Keratinocyte (primary cell): Measurements from ENCODE around the gene DNAH2. TPM values are rescaled to one million over a fixed set of nuclear protein-coding genes. Genes with fewer than 3 reads are reported as not detected.

Experiments
- DNase-seq: peaks from one replicate; pipeline ENCODE4 v3.0.0-alpha.2; 2011; ENCODE audit warnings: low read depth, missing footprints, low spot score
- FAIRE-seq: peaks from 2 replicates; lab custom pipeline; 2011; peaks lifted over from hg19 to GRCh38; lab: Jason Lieb, UNC
- H2AFZ ChIP-seq: 2 replicates; pipeline ENCODE4 v1.6.0; 2012; ENCODE audit warnings: low read length, control low read depth, inconsistent platforms; ENCODE audit not compliant: control insufficient read depth
- H3K27ac ChIP-seq: 2 replicates; pipeline ENCODE4 v1.5.1; 2011; ENCODE audit warnings: low read length; ENCODE audit not compliant: control insufficient read depth, insufficient read depth
- H3K27me3 ChIP-seq: 3 replicates; pipeline ENCODE4 v1.6.0; 2011; ENCODE audit warnings: low read length; ENCODE audit not compliant: control insufficient read depth, insufficient read depth; ENCODE audit errors: extremely low read depth
- H3K36me3 ChIP-seq, 2 experiments: 2 replicates in 1 of 2; 3 replicates in 1 of 2; pipeline ENCODE4 v1.5.1; 2011; ENCODE audit warnings: low read length in 2 of 2, mild to moderate bottlenecking in 1 of 2; ENCODE audit not compliant: control insufficient read depth in 2 of 2, insufficient read depth in 2 of 2; ENCODE audit errors: extremely low read depth in 1 of 2
- H3K4me1 ChIP-seq: 3 replicates; pipeline ENCODE4 v1.5.1; 2011; ENCODE audit warnings: low read length; ENCODE audit not compliant: control insufficient read depth, insufficient read depth; ENCODE audit errors: extremely low read depth
- H3K4me2 ChIP-seq: 3 replicates; pipeline ENCODE4 v1.6.0; 2011; ENCODE audit warnings: low read depth, low read length; ENCODE audit not compliant: control insufficient read depth, insufficient read depth; ENCODE audit errors: extremely low read depth
- H3K4me3 ChIP-seq, 3 experiments: fragments of 200-600 bp in 1 of 3; sonication (generic) in 1 of 3; 2 replicates in 2 of 3; 3 replicates in 1 of 3; pipeline ENCODE4 v1.5.1; 2011 to 2016; ENCODE audit warnings: low read length in 3 of 3, mild to moderate bottlenecking in 3 of 3, control low read depth in 2 of 3, inconsistent platforms in 1 of 3, low read depth in 1 of 3, mixed read lengths in 1 of 3, mixed run types in 1 of 3, moderate library complexity in 1 of 3; ENCODE audit not compliant: control insufficient read depth in 2 of 3, insufficient read depth in 2 of 3; ENCODE audit errors: extremely low read depth in 1 of 3
- H3K79me2 ChIP-seq: 2 replicates; pipeline ENCODE4 v1.6.0; 2012; ENCODE audit warnings: low read length; ENCODE audit not compliant: control insufficient read depth, insufficient read depth
- H3K9ac ChIP-seq: 3 replicates; pipeline ENCODE4 v1.6.0; 2011; ENCODE audit warnings: low read length; ENCODE audit not compliant: control insufficient read depth, insufficient read depth; ENCODE audit errors: extremely low read depth
- H3K9me1 ChIP-seq: 3 replicates; pipeline ENCODE4 v1.6.0; 2011; ENCODE audit warnings: low read length; ENCODE audit not compliant: control insufficient read depth, insufficient read depth; ENCODE audit errors: extremely low read depth
- H3K9me3 ChIP-seq: 2 replicates; pipeline ENCODE4 v1.5.1; 2012; ENCODE audit warnings: low read depth, low read length; ENCODE audit not compliant: control insufficient read depth
- H4K20me1 ChIP-seq: 3 replicates; pipeline ENCODE4 v1.6.0; 2011; ENCODE audit warnings: low read length; ENCODE audit not compliant: control insufficient read depth, insufficient read depth; ENCODE audit errors: extremely low read depth
- CTCF ChIP-seq, 3 experiments: IDR thresholded peaks in 1 of 3; conservative IDR thresholded peaks in 1 of 3; optimal IDR thresholded peaks in 1 of 3; 2 replicates in 2 of 3; 3 replicates in 1 of 3; pipeline versions ENCODE3 to v1.5.1; 2011; ENCODE audit warnings: low read length in 3 of 3, mild to moderate bottlenecking in 3 of 3, moderate library complexity in 2 of 3, control low read depth in 1 of 3, inconsistent platforms in 1 of 3; ENCODE audit not compliant: insufficient read depth in 2 of 3; ENCODE audit errors: extremely low read depth in 1 of 3
- EZH2 ChIP-seq: IDR thresholded peaks from one replicate; pipeline ENCODE4 v1.6.1; 2012; ENCODE audit warnings: inconsistent platforms, mild to moderate bottlenecking, low read length, moderate library complexity
- dilution Hi-C: fragments of 300-500 bp; cut with MboI; formaldehyde crosslinking; loops from one replicate; pipeline ENCODE4 v1.7.0; 2020; ENCODE audit warnings: low sequenced_read_pairs; ENCODE audit not compliant: extremely low pct_ligation_motif_present
- polyA plus RNA-seq, 5 experiments: library from polyadenylated mRNA; depleted of rRNA in 3 of 5; stranded (reverse) in 3 of 5; stranded (forward) in 1 of 5; unstranded in 1 of 5; fragments of >200 nt; gene quantifications; 1 replicate in 1 of 5; 2 replicates in 3 of 5; 3 replicates in 1 of 5; pipeline versions ENCODE4 v1.2.1 to v1.2.3, GENCODE V29; 2011 to 2012; ENCODE audit warnings: missing spikeins in 2 of 5, low read depth in 1 of 5, low replicate concordance in 1 of 5

Gene DNAH2
- polyA plus RNA-seq, 1 donor (not counting 4 experiments of a cell fraction or from before 2014, with no cell fraction given), result 0.13 TPM

GRCh38 chr17:7704601-7705268, 12.8 kb upstream of the DNAH2 start, which contains the start of gene EFNB3:
Gene EFNB3 (plus strand): TSS chr17:7705202. CDS start chr17:7705599, 397 bp downstream.
- Histone ChIP-seq H3K9me3 (no peaks in the 10 kb centered on the region), H3K79me2 (no peaks in the 10 kb centered on the region), H3K4me2 (peak within 1 kb of the TSS; percentile 88), H3K9me1 (no peaks in the 10 kb centered on the region), H2AFZ (peak within 1 kb of the TSS; percentile 74), H3K4me1 (peaks cover 20% of the 10 kb centered on the region), H4K20me1 (no peaks in the 10 kb centered on the region), H3K9ac (peak within 1 kb of the TSS; percentile 28), H3K4me3 (peak within 1 kb of the TSS; percentile 44 to 73 (median 65)), H3K27me3 (peaks cover 22% of the 10 kb centered on the region), H3K27ac (no peak within 1 kb of the TSS), H3K36me3 (peaks cover 12 to 16% of the 10 kb centered on the region in 2 experiments)
- no peak for FAIRE-seq
- TF ChIP-seq CTCF (optimal IDR thresholded peaks at IDR 0.05 in 1 of 3, IDR thresholded peaks at IDR 0.05 in 1 of 3, conservative IDR thresholded peaks at IDR 0.05 in 1 of 3; ENCODE audit: extremely low read depth in 1 of 3, insufficient read depth in 2 of 3, low read length in 3 of 3) (no peak), EZH2 (peak; percentile 43)
- dilution Hi-C loops, result no loop called here
- DNase-seq, result no peak

- peaks cover 24% of the 10 kb centered on the region for H3K4me1 ChIP-seq
- TF ChIP-seq CTCF (optimal IDR thresholded peaks at IDR 0.05 in 1 of 3, IDR thresholded peaks at IDR 0.05 in 1 of 3, conservative IDR thresholded peaks at IDR 0.05 in 1 of 3; ENCODE audit: extremely low read depth in 1 of 3, insufficient read depth in 2 of 3, low read length in 3 of 3) (no peak), EZH2 (peak; percentile 68)
- H4K20me1 ChIP-seq, result no peaks in the 10 kb centered on the region
- peak overlapping the region; percentile 44 to 73 (median 65) for H3K4me3 ChIP-seq
- H3K9ac ChIP-seq, result peak overlapping the region; percentile 28
- peaks cover 12 to 16% of the 10 kb centered on the region in 2 experiments for H3K36me3 ChIP-seq
- no peak overlapping the region for H2AFZ ChIP-seq
- FAIRE-seq, result no peak
- no peaks in the 10 kb centered on the region for H3K79me2 ChIP-seq
- H3K27me3 ChIP-seq, result peaks cover 22% of the 10 kb centered on the region
- H3K27ac ChIP-seq, result no peak overlapping the region
- DNase-seq, result no peak
- no peaks in the 10 kb centered on the region for H3K9me3 ChIP-seq
- peak overlapping the region; percentile 88 for H3K4me2 ChIP-seq
- dilution Hi-C loops, result no loop called here
- H3K9me1 ChIP-seq, result no peaks in the 10 kb centered on the region
Observed at GRCh38 chr17:7705269-7706255, 12.0 kb upstream of the DNAH2 start.
